GM12864 (cell line): ENCODE data around the gene UBE3D.

Experiments used
- DNase-seq: peaks from one replicate; pipeline ENCODE4 v3.0.0-alpha.2; 2011; ENCODE audit warnings: low read depth
- H3K4me3 ChIP-seq: 2 replicates; pipeline ENCODE4 v1.5.1; 2011; ENCODE audit warnings: mild to moderate bottlenecking, low read depth, low read length, control low read depth
- CTCF ChIP-seq: IDR thresholded peaks from 2 replicates; pipeline ENCODE4 v1.5.1; 2011; ENCODE audit warnings: low read depth, mild to moderate bottlenecking, moderate library complexity, low read length, control low read depth, inconsistent platforms; ENCODE audit errors: missing control alignments

The UBE3D gene

DNA sequence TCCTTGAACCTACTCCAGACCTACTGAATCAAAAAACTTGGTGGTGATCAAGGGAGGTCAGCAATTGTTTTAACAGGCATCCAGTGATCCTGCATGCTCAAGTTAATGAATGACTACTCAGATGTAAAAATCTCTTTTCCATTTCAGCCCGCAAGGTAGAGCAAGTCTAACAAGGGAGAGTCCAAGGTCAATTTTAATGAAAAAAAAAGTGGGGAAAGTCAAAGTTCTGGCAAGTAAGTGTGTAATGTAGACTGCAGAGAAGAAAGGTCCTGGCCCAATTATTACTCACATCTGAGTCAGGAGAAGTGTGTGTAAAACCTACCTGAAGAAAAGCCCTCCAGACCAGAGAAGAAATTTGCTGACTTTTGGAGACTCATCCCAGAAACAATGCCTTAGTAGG lies 193.5 kb downstream of the UBE3D start:
- no peak overlapping the region for H3K4me3 ChIP-seq
- DNase-seq, result no peak
- no peak for TF ChIP-seq CTCF

DNA sequence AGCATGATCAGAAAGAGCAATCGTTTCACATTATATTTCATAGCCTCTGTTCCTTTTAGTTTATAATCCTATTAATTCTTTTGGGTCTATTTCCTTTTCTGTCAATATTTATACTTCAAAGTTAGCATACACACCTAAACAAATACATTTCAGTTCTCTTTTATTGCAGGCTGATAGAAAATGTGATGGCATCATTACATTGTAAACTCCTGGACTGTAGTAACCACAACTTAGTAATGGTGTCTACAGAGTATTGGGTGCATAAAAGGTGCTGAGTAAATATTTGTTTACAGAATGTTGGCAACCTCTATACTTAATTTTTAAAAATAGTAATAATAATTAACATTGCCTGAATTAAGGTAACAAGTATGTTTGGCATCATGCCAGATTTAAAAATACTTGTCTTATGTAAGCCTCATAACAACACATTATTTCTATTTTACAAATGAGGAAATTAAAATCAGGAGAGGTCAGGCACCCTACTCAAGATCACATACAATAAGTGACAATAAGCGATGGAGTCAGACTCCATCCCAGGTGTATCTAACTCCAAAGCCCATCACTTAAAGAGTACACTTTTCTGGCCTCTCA lies 195.0 kb downstream of the UBE3D start:
- DNase-seq, result no peak
- H3K4me3 ChIP-seq, result no peak overlapping the region
- no peak for TF ChIP-seq CTCF

DNA sequence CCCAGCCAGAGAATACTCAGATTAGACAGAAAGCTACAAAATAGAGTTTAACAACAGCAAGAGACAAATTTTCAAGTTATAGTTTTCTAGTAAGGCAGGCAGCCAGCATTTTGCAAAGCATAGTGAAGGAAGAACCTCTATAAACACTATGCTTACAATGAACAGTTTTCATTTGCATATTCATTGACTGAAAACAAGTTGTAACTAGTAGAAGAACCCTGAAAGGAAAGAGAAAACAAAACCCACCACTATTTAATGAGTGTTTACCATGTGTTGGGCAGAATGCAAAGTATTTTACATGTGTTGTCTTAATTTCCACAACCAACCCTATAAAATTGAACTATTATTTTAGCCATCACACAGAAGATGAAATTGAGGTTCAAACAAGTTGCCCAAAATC lies 196.1 kb downstream of the UBE3D start:
- no peak for DNase-seq

DNA sequence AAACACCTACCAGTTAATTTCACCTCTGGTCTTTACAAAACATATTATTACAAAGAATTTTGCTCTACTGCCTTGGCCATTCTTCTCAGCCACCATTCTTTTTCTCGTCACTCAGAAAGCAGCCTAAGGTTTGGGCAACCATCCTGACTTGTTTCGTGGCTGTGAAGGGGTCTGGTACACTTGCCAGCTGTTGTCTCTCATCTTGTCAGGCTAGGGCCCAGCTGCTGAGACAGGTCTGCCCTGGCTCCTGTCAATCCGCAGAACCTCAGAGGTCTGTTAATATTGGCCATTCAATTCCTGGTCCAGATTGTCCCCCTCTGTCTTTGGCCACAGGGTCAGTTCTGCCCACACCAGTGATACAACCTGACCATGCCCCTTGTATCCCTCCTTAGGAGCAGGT lies 197.7 kb downstream of the UBE3D start:
- DNase-seq, result no peak
- no peak for TF ChIP-seq CTCF
- no peak overlapping the region for H3K4me3 ChIP-seq

More for the DNA sequence above, 196.1 kb downstream of the UBE3D start:
- TF ChIP-seq CTCF, result no peak
- H3K4me3 ChIP-seq, result no peak overlapping the region

GRCh38 chr6:82866446-82866845 lies 199.2 kb downstream of the UBE3D start:
- no peak for DNase-seq
- no peak overlapping the region for H3K4me3 ChIP-seq
- TF ChIP-seq CTCF, result no peak

GRCh38 chr6:82865461-82865860 lies 200.2 kb downstream of the UBE3D start:
- no peak for TF ChIP-seq CTCF
- H3K4me3 ChIP-seq, result no peak overlapping the region
- DNase-seq, result no peak

- no peak for DNase-seq
- TF ChIP-seq CTCF, result no peak
- no peak overlapping the region for H3K4me3 ChIP-seq
Observed at GRCh38 chr6:82863781-82864180, 201.9 kb downstream of the UBE3D start.
